K562 (cell line): ENCODE data around the gene PAQR8. TPM values are rescaled to one million over a fixed set of nuclear protein-coding genes. Genes with fewer than 3 reads are reported as not detected.

Source experiments
- ESRRA ChIP-seq: fragments of 450-650 bp; IDR thresholded peaks from 2 replicates; pipeline ENCODE4 v1.6.1; 2014; ENCODE audit warnings: low read depth, mild to moderate bottlenecking, moderate library complexity, borderline replicate concordance
- GABPB1 ChIP-seq: sonication (generic); formaldehyde crosslinking; IDR thresholded peaks from 2 replicates; pipeline ENCODE4 v1.8.0; 2022; ENCODE audit warnings: mild to moderate bottlenecking, missing genetic modification reagents
- KAT2B ChIP-seq: IDR thresholded peaks from one replicate; pipeline ENCODE4 v1.6.1; 2012; ENCODE audit warnings: low read depth, mild to moderate bottlenecking, control low read depth, inconsistent platforms, low read length, moderate library complexity
- KLF1 ChIP-seq: fragments of 450-650 bp; IDR thresholded peaks from 2 replicates; pipeline ENCODE4 v1.6.1; 2016; ENCODE audit warnings: missing genetic modification characterization, missing compliant biosample characterization
- MCM5 ChIP-seq: fragments of 450-650 bp; IDR thresholded peaks from 2 replicates; pipeline ENCODE4 v1.6.1; 2016; ENCODE audit warnings: low read depth
- MEIS2 ChIP-seq: fragments of 450-650 bp; IDR thresholded peaks from 2 replicates; pipeline ENCODE4 v1.6.1; 2014; ENCODE audit warnings: mild to moderate bottlenecking; ENCODE audit not compliant: partially characterized antibody
- NONO ChIP-seq, 2 experiments: fragments of 200-400 bp in 1 of 2; fragments of 450-650 bp in 1 of 2; formaldehyde crosslinking in 1 of 2; IDR thresholded peaks; 2 replicates each; pipeline ENCODE4 v1.6.1; 2017; ENCODE audit warnings: low read depth in 2 of 2, mild to moderate bottlenecking in 2 of 2, moderate library complexity in 2 of 2, low read length in 1 of 2
- PKNOX1 ChIP-seq: fragments of 450-650 bp; IDR thresholded peaks from 2 replicates; pipeline ENCODE4 v1.6.1; 2016
- RB1 ChIP-seq: fragments of 450-650 bp; IDR thresholded peaks from 2 replicates; pipeline ENCODE4 v1.6.1; 2017; ENCODE audit warnings: low read depth, mild to moderate bottlenecking
- RNF2 ChIP-seq: sonication (generic); IDR thresholded peaks from 2 replicates; pipeline ENCODE4 v1.6.1; 2016
- RREB1 ChIP-seq: fragments of 250-450 bp; sonication (Bioruptor Pico); IDR thresholded peaks from 2 replicates; pipeline ENCODE4 v1.4.0; 2020
- SIN3B ChIP-seq: fragments of 450-650 bp; IDR thresholded peaks from 2 replicates; pipeline ENCODE4 v1.6.1; 2017; ENCODE audit warnings: low read depth, mild to moderate bottlenecking, moderate library complexity
- SMAD4 ChIP-seq: fragments of 250-450 bp; sonication (Bioruptor Pico); conservative IDR thresholded peaks from 2 replicates; pipeline ENCODE4 v1.8.0; 2021; ENCODE audit warnings: inconsistent platforms, mild to moderate bottlenecking, moderate library complexity
- TAF1 ChIP-seq: IDR thresholded peaks from 2 replicates; pipeline ENCODE4 v1.6.1; 2011; ENCODE audit warnings: mild to moderate bottlenecking, low read length, moderate library complexity; ENCODE audit not compliant: insufficient read depth, control insufficient read depth, severe bottlenecking; ENCODE audit errors: extremely low read depth
- TCF3 ChIP-seq: sonication (generic); formaldehyde crosslinking; IDR thresholded peaks from 2 replicates; pipeline ENCODE4 v1.4.0; 2020; ENCODE audit warnings: mild to moderate bottlenecking, missing genetic modification reagents
- TEAD1 ChIP-seq, 2 experiments: fragments of 450-650 bp in 1 of 2; sonication (generic) in 1 of 2; formaldehyde crosslinking; IDR thresholded peaks; 2 replicates each; pipeline versions ENCODE4 v1.4.0 to v1.8.0; 2020 to 2022; ENCODE audit warnings: mild to moderate bottlenecking in 2 of 2, missing genetic modification reagents in 1 of 2
- polyA plus RNA-seq, 8 experiments: library from polyadenylated mRNA; depleted of rRNA in 4 of 8; stranded (reverse) in 5 of 8; unstranded in 3 of 8; fragments of >200 nt; fragmentation: Nextera tagmentation in 2 of 8; fragmentation: Illumina TruSeq in 1 of 8; extraction: Ambion mirVana in 2 of 8; extraction: Trizol in 1 of 8; gene quantifications; 2 replicates each; pipeline versions ENCODE4 v1.2.1 to v1.2.3, GENCODE V29; 2011 to 2014; ENCODE audit warnings: inconsistent platforms in 1 of 8, missing spikeins in 1 of 8
- total RNA-seq, 7 experiments: library from RNA; depleted of rRNA in 6 of 7; stranded (reverse); fragments of >200 nt in 6 of 7; fragmentation: Illumina TruSeq in 2 of 7; extraction: Trizol in 2 of 7; gene quantifications; 2 replicates each; pipeline versions ENCODE4 v1.2.1 to v1.2.3, GENCODE V29; 2011 to 2021; ENCODE audit warnings: low replicate concordance in 1 of 7
- TF ChIP-seq, protein P1 (sequence below), 2 experiments: IDR thresholded peaks; 2 replicates each; pipeline ENCODE4 v1.6.1; 2012; ENCODE audit warnings: improper control_type of control experiment in 2 of 2, low read depth in 2 of 2, low read length in 2 of 2, borderline replicate concordance in 1 of 2
- TF ChIP-seq, protein P2 (sequence below): fragments of 450-650 bp; IDR thresholded peaks from 2 replicates; pipeline ENCODE4 v1.6.1; 2016; ENCODE audit warnings: low read depth, mild to moderate bottlenecking, moderate library complexity

PAQR8 gene
- total and polyA plus RNA-seq, 9 of the 15 experiments (the other 6 are each of a cell fraction or from before 2014, with no cell fraction given) = 1.4 to 10.2 (median 3.5) TPM

DNA sequence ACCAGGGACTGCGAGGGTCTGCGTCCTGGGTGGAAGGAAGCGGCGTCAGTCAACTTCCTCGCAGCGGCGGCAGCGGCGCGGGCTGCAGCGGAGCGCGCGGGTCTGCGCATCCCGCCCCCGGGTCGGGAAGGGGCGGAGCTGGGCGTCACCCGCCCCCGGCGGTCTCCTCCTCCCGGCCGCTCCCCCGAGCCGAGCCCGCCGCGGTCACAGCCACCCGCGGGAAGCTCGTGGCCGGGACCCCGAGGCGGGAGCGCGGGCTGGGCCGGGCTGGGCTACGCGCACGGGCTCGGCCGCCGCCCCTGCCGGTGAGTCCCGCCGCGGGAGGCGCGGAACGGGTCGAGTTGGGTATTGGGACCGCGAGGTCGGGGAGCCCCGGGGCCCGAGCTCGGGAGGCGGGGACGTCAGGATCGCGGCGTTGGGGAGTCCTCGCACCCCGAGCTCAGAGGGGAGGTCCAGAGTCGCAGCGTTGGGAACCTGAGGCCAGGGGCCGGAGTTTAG lies at the start of gene PAQR8 (continued):
- TF ChIP-seq TCF3 (CRISPR knock-in tag) (no peak), NONO (IDR thresholded peaks at IDR 0.05; ENCODE audit: low read depth in 2 of 2, low read length in 1 of 2) (peak; percentile 62 to 84), KLF1 (tag) (peak; percentile 65), MEIS2 (no peak), RREB1 (CRISPR knock-in tag) (peak; percentile 25), KAT2B (no peak), RNF2 (no peak), PKNOX1 (peak; percentile 91), ESRRA (peak; percentile 17; the same call in 1 of the 2 replicates), GABPB1 (CRISPR knock-in tag) (peak; percentile 22; the same call in 1 of the 2 replicates), RB1 (peak; percentile 92), TAF1 (peak; percentile 57), SMAD4 (CRISPR knock-in tag) (peak; percentile 64), TEAD1 (CRISPR knock-in tag; IDR thresholded peaks at IDR 0.05) (peak in 1 of 2 experiments; percentile 74; a peak in 2 of 4 replicates), MCM5 (no peak), SIN3B (peak; percentile 66; the same call in 1 of the 2 replicates)
- TF ChIP-seq, protein P1, sequence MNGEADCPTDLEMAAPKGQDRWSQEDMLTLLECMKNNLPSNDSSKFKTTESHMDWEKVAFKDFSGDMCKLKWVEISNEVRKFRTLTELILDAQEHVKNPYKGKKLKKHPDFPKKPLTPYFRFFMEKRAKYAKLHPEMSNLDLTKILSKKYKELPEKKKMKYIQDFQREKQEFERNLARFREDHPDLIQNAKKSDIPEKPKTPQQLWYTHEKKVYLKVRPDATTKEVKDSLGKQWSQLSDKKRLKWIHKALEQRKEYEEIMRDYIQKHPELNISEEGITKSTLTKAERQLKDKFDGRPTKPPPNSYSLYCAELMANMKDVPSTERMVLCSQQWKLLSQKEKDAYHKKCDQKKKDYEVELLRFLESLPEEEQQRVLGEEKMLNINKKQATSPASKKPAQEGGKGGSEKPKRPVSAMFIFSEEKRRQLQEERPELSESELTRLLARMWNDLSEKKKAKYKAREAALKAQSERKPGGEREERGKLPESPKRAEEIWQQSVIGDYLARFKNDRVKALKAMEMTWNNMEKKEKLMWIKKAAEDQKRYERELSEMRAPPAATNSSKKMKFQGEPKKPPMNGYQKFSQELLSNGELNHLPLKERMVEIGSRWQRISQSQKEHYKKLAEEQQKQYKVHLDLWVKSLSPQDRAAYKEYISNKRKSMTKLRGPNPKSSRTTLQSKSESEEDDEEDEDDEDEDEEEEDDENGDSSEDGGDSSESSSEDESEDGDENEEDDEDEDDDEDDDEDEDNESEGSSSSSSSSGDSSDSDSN (IDR thresholded peaks at IDR 0.05; ENCODE audit: borderline replicate concordance in 1 of 2, low read depth in 2 of 2, low read length in 2 of 2) = peak; percentile 18 to 34; a peak in 1 of 4 replicates
- TF ChIP-seq, protein P2, sequence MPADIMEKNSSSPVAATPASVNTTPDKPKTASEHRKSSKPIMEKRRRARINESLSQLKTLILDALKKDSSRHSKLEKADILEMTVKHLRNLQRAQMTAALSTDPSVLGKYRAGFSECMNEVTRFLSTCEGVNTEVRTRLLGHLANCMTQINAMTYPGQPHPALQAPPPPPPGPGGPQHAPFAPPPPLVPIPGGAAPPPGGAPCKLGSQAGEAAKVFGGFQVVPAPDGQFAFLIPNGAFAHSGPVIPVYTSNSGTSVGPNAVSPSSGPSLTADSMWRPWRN = no peak
